Hepatocyte (in vitro differentiated cells): Measurements from ENCODE around the gene NNAT.

ENCODE experiments used
- CTCF ChIP-seq: fragments of 200-600 bp; sonication (generic); IDR thresholded peaks from 2 replicates; pipeline ENCODE4 v1.5.1; 2016; ENCODE audit warnings: antibody characterized with exemption, mild to moderate bottlenecking; ENCODE audit not compliant: poor library complexity
- EZH2 ChIP-seq: fragments of 200-600 bp; sonication (generic); IDR thresholded peaks from 2 replicates; pipeline ENCODE4 v1.6.1; 2016; ENCODE audit warnings: antibody characterized with exemption, mild to moderate bottlenecking, borderline replicate concordance

GRCh38 chr20:37516811-37517750 is 4.0 kb upstream of the NNAT start:
- TF ChIP-seq CTCF: no peak
- no peak for TF ChIP-seq EZH2
